Measurements from ENCODE around the gene HIRA. TPM values are rescaled to one million over a fixed set of nuclear protein-coding genes. Genes with fewer than 3 reads are reported as not detected.

HIRA gene
- polyA plus RNA-seq, 2 donors: 4.5 to 11.5 TPM

DNA sequence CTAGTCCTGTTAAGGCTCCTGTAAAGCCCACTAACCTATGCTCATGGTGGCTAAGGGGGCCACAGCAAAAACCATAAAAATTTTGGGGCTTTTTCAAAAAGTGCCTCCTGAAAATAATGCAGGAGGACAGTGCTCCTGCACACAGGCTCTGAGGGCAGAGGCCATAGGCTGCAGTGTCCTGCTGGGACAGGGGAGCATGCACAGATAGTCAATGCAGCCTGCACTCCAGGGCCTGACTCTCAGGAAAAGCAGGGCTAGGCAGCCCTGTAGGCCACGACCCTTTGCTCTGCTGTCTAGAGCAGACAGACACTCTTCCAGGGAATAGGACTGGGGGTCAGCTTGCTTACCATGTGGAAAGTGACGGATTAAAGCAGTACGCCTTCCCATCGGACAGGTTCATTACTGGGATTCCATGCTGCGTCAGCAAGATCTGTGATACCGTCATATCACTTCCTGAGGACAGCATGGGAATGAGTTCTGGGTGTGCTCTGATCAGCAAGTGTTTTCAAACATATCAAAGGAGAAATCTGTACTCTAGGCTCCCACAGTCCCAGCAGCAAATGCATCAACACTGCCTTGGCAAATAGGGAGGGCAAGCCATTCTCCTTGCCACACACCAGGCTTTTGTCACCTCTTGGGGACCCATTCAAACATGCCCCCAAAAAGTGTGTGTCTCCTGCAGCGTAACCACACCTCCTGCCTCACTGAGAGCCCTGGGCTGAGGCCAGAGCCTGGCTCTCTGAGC lies 75.9 kb downstream of the HIRA start:
- 91 to 94% methylated on average over 7 of the region's 7 CpGs for WGBS, 2 donors
- H3K27me3 ChIP-seq (ENCODE audit: control insufficient read depth in 1 of 2, insufficient read depth in 2 of 2, low read length in 2 of 2): no peaks in the 10 kb centered on the region
- no peaks in the 10 kb centered on the region for H3K4me1 ChIP-seq (ENCODE audit: control insufficient read depth in 2 of 2, insufficient read depth in 2 of 2, low read length in 1 of 2)
- H3K4me3 ChIP-seq (ENCODE audit: low read depth in 1 of 2, low read length in 2 of 2): no peak overlapping the region
- no peak overlapping the region for H3K27ac ChIP-seq (ENCODE audit: low read depth in 2 of 2, low read length in 1 of 2)
- H3K36me3 ChIP-seq (ENCODE audit: control insufficient read depth in 2 of 2, insufficient read depth in 2 of 2, low read length in 1 of 2): peaks cover 24 to 77% of the 10 kb centered on the region in 2 donors
- no peaks in the 10 kb centered on the region for H3K9me3 ChIP-seq (ENCODE audit: control insufficient read depth in 2 of 2, insufficient read depth in 1 of 2, low read depth in 1 of 2, low read length in 1 of 2)

DNA sequence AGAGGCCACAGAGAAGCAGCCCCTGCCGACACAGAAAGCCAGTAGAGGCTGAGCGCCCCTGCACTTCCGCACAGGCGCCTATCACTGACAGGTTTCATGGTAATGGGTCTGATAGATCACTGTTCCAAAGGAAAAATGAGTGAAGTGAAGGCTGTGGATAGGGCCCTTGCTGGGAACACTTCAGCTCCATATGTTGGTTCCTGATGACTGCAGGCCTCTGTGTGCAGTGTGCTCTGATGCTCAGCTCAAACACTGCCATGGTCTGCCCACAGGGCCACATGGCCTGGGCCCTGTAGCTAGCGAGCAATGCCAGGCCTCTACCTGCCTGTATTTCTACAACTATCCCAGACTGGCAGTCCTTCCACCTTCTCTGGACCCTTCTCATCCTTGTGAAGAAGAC lies 77.3 kb downstream of the HIRA start:
- Histone ChIP-seq H3K9me3 (ENCODE audit: control insufficient read depth in 2 of 2, insufficient read depth in 1 of 2, low read depth in 1 of 2, low read length in 1 of 2) (no peaks in the 10 kb centered on the region), H3K4me1 (ENCODE audit: control insufficient read depth in 2 of 2, insufficient read depth in 2 of 2, low read length in 1 of 2) (no peaks in the 10 kb centered on the region), H3K36me3 (ENCODE audit: control insufficient read depth in 2 of 2, insufficient read depth in 2 of 2, low read length in 1 of 2) (peaks cover 15 to 74% of the 10 kb centered on the region in 2 donors), H3K4me3 (ENCODE audit: low read depth in 1 of 2, low read length in 2 of 2) (no peak overlapping the region), H3K27ac (ENCODE audit: low read depth in 2 of 2, low read length in 1 of 2) (no peak overlapping the region), H3K27me3 (ENCODE audit: control insufficient read depth in 1 of 2, insufficient read depth in 2 of 2, low read length in 2 of 2) (no peaks in the 10 kb centered on the region)
- 95 to 97% methylated on average over 5 of the region's 5 CpGs for WGBS, 2 donors

DNA sequence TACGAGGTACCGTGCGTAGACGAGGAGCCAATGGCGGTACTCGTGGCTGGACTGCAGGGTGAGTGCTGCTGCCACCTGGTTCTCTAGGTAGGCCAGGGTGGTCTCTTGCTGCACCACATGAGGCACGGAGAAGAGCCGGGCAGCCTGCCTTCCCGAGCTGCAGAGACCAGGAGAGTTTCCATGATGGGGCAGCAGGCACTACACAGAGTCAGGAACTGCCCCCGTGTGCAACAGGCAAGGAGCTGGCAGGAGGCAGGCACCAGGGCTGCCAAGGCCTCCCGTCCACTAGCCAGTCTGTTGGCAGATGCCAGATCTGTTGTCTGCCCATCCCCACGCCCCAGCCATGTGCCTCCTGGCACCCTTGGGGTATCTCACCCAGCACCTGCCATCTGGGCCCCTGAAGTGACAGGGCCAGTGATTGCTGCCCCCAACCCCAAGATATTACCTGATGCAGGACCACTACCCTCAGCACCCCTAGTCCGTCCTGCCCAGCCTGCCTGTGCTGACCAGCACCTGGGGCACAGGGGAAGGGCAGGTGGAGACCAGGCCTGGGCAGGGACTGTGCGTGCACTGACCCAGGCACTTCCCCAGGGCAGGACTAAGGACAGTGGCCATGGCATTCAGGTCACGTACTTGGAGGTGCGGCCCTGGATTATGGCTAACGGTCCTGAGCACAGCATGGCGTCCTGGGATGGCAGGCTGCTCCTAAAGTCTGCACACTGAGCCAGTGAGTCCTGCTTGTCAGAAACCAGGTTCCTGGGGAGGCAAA lies 78.0 kb downstream of the HIRA start:
- Histone ChIP-seq H3K4me3 (ENCODE audit: low read depth in 1 of 2, low read length in 2 of 2) (no peak overlapping the region), H3K9me3 (ENCODE audit: control insufficient read depth in 2 of 2, insufficient read depth in 1 of 2, low read depth in 1 of 2, low read length in 1 of 2) (no peaks in the 10 kb centered on the region), H3K27ac (ENCODE audit: low read depth in 2 of 2, low read length in 1 of 2) (no peak overlapping the region), H3K36me3 (ENCODE audit: control insufficient read depth in 2 of 2, insufficient read depth in 2 of 2, low read length in 1 of 2) (peaks cover 11 to 69% of the 10 kb centered on the region in 2 donors), H3K4me1 (ENCODE audit: control insufficient read depth in 2 of 2, insufficient read depth in 2 of 2, low read length in 1 of 2) (no peaks in the 10 kb centered on the region), H3K27me3 (ENCODE audit: control insufficient read depth in 1 of 2, insufficient read depth in 2 of 2, low read length in 2 of 2) (no peaks in the 10 kb centered on the region)
- WGBS, 2 donors: 91 to 93% methylated on average over 18 of the region's 18 CpGs

DNA sequence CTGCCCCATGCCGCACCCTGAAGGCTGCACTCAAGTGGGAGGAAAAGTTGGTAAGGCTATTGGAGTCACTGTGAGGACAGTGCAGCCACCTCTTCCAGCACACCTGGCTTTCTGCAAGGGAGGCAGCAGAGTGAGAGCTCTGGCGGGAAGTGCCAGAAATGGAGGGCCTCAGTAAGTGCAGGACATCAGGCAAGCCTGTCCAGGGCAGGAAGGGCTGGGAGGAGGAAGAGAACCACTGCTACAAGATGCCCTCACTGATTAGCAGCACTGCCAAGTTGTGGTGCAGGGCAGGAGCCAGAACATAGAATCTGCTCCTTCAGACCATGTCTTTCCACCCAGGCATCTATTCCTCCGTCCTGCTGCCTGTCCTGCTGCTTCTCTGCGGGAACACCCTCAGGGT lies 78.8 kb downstream of the HIRA start:
- peaks cover 11 to 69% of the 10 kb centered on the region in 2 donors for H3K36me3 ChIP-seq (ENCODE audit: control insufficient read depth in 2 of 2, insufficient read depth in 2 of 2, low read length in 1 of 2)

DNA sequence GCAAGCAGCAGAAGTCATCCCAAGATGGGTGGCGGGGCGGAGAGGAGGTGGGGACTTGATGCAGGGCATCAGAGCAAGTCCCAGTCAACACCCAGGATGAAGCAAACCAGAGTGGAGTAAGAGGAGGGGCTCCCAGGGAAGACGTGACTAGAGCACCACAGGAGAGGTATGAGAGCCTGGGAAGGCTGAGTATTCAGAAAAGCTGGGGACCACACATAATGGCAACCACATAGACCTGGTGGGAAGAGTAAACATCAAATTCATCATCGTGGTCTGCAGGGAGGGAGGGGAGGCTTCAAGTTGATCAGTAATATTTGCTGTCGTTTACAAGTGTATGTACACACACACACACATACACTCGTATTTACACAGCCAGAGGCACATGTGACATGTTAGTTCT lies 79.3 kb downstream of the HIRA start:
- Histone ChIP-seq H3K4me3 (ENCODE audit: low read depth in 1 of 2, low read length in 2 of 2) (no peak overlapping the region), H3K4me1 (ENCODE audit: control insufficient read depth in 2 of 2, insufficient read depth in 2 of 2, low read length in 1 of 2) (no peaks in the 10 kb centered on the region), H3K27me3 (ENCODE audit: control insufficient read depth in 1 of 2, insufficient read depth in 2 of 2, low read length in 2 of 2) (no peaks in the 10 kb centered on the region), H3K9me3 (ENCODE audit: control insufficient read depth in 2 of 2, insufficient read depth in 1 of 2, low read depth in 1 of 2, low read length in 1 of 2) (no peaks in the 10 kb centered on the region), H3K27ac (ENCODE audit: low read depth in 2 of 2, low read length in 1 of 2) (no peak overlapping the region), H3K36me3 (ENCODE audit: control insufficient read depth in 2 of 2, insufficient read depth in 2 of 2, low read length in 1 of 2) (peaks cover 7 to 65% of the 10 kb centered on the region in 2 donors)
- WGBS, 2 donors: 88 to 93% methylated on average over 6 of the region's 6 CpGs

More for the DNA sequence above, 78.8 kb downstream of the HIRA start:
- 94 to 97% methylated on average over 4 of the region's 4 CpGs for WGBS, 2 donors
- Histone ChIP-seq H3K4me1 (ENCODE audit: control insufficient read depth in 2 of 2, insufficient read depth in 2 of 2, low read length in 1 of 2) (no peaks in the 10 kb centered on the region), H3K4me3 (ENCODE audit: low read depth in 1 of 2, low read length in 2 of 2) (no peak overlapping the region), H3K27ac (ENCODE audit: low read depth in 2 of 2, low read length in 1 of 2) (no peak overlapping the region), H3K9me3 (ENCODE audit: control insufficient read depth in 2 of 2, insufficient read depth in 1 of 2, low read depth in 1 of 2, low read length in 1 of 2) (no peaks in the 10 kb centered on the region), H3K27me3 (ENCODE audit: control insufficient read depth in 1 of 2, insufficient read depth in 2 of 2, low read length in 2 of 2) (no peaks in the 10 kb centered on the region)

DNA sequence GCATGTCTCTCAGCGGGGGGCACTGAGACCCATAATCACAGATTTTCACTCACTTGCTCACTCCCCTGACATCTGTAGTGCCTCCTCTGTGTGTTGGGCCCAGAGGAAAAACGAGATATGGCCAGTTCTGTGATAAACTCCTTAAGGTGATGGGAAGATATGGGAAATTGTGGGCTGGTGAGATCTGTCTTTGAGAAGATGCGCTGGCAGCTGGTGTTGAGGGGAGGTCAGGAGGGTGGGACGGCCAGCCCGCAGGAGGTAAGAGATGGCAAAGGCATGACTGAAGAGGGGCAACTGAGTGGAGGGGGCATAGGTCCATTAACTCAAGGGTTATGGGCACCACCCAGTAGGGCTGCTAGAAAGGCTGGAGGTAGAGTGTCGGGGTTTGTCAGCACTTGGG lies 79.9 kb downstream of the HIRA start:
- no peak overlapping the region for H3K4me3 ChIP-seq (ENCODE audit: low read depth in 1 of 2, low read length in 2 of 2)
- peaks cover 6 to 62% of the 10 kb centered on the region in 2 donors for H3K36me3 ChIP-seq (ENCODE audit: control insufficient read depth in 2 of 2, insufficient read depth in 2 of 2, low read length in 1 of 2)
- H3K4me1 ChIP-seq (ENCODE audit: control insufficient read depth in 2 of 2, insufficient read depth in 2 of 2, low read length in 1 of 2): no peaks in the 10 kb centered on the region
- H3K27me3 ChIP-seq (ENCODE audit: control insufficient read depth in 1 of 2, insufficient read depth in 2 of 2, low read length in 2 of 2): no peaks in the 10 kb centered on the region
- WGBS, 2 donors: 91 to 93% methylated on average over 6 of the region's 6 CpGs
- H3K9me3 ChIP-seq (ENCODE audit: control insufficient read depth in 2 of 2, insufficient read depth in 1 of 2, low read depth in 1 of 2, low read length in 1 of 2): no peaks in the 10 kb centered on the region
- H3K27ac ChIP-seq (ENCODE audit: low read depth in 2 of 2, low read length in 1 of 2): no peak overlapping the region

DNA sequence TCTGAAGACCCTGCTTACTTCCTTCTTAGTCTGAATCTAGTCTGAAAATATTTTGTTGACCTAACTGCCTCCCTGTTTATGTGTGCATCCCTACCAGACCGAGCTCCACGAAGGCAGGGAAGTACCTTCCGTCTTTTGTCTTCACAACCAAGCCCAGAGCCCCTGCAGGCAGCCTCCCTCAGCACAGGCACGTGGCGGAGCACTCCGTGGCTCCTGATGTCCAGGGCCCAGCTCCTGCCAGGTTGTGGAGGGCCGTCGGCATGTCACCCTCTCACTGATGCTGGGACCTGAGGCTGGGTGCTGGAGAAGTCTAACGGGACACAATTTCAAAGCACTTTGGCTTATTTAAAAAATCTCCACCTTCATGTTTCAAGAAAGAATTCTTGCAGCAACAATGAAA lies 80.6 kb downstream of the HIRA start:
- Histone ChIP-seq H3K4me3 (ENCODE audit: low read depth in 1 of 2, low read length in 2 of 2) (no peak overlapping the region), H3K27ac (ENCODE audit: low read depth in 2 of 2, low read length in 1 of 2) (no peak overlapping the region), H3K27me3 (ENCODE audit: control insufficient read depth in 1 of 2, insufficient read depth in 2 of 2, low read length in 2 of 2) (no peaks in the 10 kb centered on the region), H3K9me3 (ENCODE audit: control insufficient read depth in 2 of 2, insufficient read depth in 1 of 2, low read depth in 1 of 2, low read length in 1 of 2) (no peaks in the 10 kb centered on the region), H3K4me1 (ENCODE audit: control insufficient read depth in 2 of 2, insufficient read depth in 2 of 2, low read length in 1 of 2) (no peaks in the 10 kb centered on the region), H3K36me3 (ENCODE audit: control insufficient read depth in 2 of 2, insufficient read depth in 2 of 2, low read length in 1 of 2) (peaks cover 7 to 56% of the 10 kb centered on the region in 2 donors)
- 96 to 98% methylated on average over 9 of the region's 9 CpGs for WGBS, 2 donors

DNA sequence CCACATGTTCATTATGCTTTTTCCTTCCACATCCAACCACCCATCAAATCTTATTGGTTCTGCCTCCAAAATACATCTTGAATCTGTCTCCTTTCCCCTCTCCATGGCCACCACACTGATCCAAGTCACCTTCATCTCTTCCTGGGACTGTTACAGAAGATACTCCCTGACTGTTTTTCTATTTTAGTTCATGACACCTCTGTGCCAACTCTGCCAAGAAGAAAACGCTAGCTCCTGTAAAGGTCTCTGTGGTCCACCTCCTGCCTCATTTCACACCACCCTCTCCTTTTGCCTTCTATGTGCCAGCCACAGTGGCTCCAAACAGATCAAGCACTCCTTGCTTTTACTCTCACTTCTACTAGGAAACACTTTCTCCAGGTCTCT lies 81.1 kb downstream of the HIRA start:
- WGBS, 2 donors: 92 to 100% methylated on average over 1 of the region's 1 CpG
- no peak overlapping the region for H3K4me3 ChIP-seq (ENCODE audit: low read depth in 1 of 2, low read length in 2 of 2)
- H3K27me3 ChIP-seq (ENCODE audit: control insufficient read depth in 1 of 2, insufficient read depth in 2 of 2, low read length in 2 of 2): no peaks in the 10 kb centered on the region
- no peaks in the 10 kb centered on the region for H3K4me1 ChIP-seq (ENCODE audit: control insufficient read depth in 2 of 2, insufficient read depth in 2 of 2, low read length in 1 of 2)
- H3K27ac ChIP-seq (ENCODE audit: low read depth in 2 of 2, low read length in 1 of 2): no peak overlapping the region
- H3K9me3 ChIP-seq (ENCODE audit: control insufficient read depth in 2 of 2, insufficient read depth in 1 of 2, low read depth in 1 of 2, low read length in 1 of 2): no peaks in the 10 kb centered on the region
- peaks cover 10 to 51% of the 10 kb centered on the region in 2 donors for H3K36me3 ChIP-seq (ENCODE audit: control insufficient read depth in 2 of 2, insufficient read depth in 2 of 2, low read length in 1 of 2)

DNA sequence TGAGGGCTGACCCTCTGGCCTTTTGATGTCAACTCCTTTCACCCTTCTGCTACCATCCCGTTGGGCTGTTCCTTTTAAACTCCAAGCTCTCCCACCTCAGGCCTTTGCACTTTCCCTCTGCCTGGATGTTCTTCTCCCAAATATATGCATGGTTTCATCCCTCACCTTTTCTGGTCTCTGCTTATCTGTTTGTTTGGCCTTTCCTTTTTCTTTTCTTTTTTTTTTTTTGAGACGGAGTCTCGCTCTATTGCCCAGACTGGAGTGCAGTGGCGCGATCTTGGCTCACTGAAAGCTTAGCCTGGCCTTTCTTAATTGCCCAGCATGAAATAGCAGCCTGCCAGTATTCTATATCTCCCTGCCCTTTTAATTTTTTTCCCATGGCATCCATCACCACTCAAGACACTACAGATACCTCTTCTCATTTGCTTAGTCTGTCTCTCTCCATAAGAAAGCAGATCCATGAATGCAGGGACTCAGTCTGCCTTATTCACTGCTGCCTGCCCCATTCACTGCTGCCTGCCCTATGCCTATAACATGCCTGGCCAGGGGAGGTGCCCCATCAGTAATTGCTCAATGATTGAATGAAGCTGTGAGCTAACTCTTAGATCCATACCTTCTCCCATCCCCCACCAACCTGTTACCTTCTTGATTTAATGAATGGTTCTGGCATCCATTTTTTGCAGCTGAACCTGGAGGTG lies 81.6 kb downstream of the HIRA start:
- H3K27ac ChIP-seq (ENCODE audit: low read depth in 2 of 2, low read length in 1 of 2): no peak overlapping the region
- H3K36me3 ChIP-seq (ENCODE audit: control insufficient read depth in 2 of 2, insufficient read depth in 2 of 2, low read length in 1 of 2): peaks cover 10 to 52% of the 10 kb centered on the region in 2 donors
- H3K27me3 ChIP-seq (ENCODE audit: control insufficient read depth in 1 of 2, insufficient read depth in 2 of 2, low read length in 2 of 2): no peaks in the 10 kb centered on the region
- no peaks in the 10 kb centered on the region for H3K4me1 ChIP-seq (ENCODE audit: control insufficient read depth in 2 of 2, insufficient read depth in 2 of 2, low read length in 1 of 2)
- H3K4me3 ChIP-seq (ENCODE audit: low read depth in 1 of 2, low read length in 2 of 2): no peak overlapping the region
- 91 to 94% methylated on average over 5 of the region's 5 CpGs for WGBS, 2 donors
- H3K9me3 ChIP-seq (ENCODE audit: control insufficient read depth in 2 of 2, insufficient read depth in 1 of 2, low read depth in 1 of 2, low read length in 1 of 2): no peaks in the 10 kb centered on the region
